Parathyroid adenoma (tissue), 2 donors: ENCODE results near the gene RTN4RL2.

Experiments
- H2AFZ ChIP-seq: fragments of 300-600 bp; sonication (generic); one replicate; pipeline ENCODE4 v1.7.0; 2017; ENCODE audit warnings: antibody characterized with exemption, mild to moderate bottlenecking
- H3K27ac ChIP-seq: fragments of 300-600 bp; sonication (generic); one replicate; pipeline ENCODE4 v1.7.0; 2017
- H3K27me3 ChIP-seq: fragments of 300-600 bp; sonication (generic); one replicate; pipeline ENCODE4 v1.7.0; 2017; ENCODE audit warnings: low read length; ENCODE audit not compliant: control insufficient read depth, insufficient read depth
- H3K36me3 ChIP-seq: fragments of 300-600 bp; sonication (generic); one replicate; pipeline ENCODE4 v1.7.0; 2017; ENCODE audit warnings: low read length; ENCODE audit not compliant: control insufficient read depth, insufficient read depth
- H3K4me1 ChIP-seq: fragments of 300-600 bp; sonication (generic); one replicate; pipeline ENCODE4 v1.7.0; 2017; ENCODE audit warnings: control low read depth
- H3K4me2 ChIP-seq: fragments of 300-600 bp; sonication (generic); one replicate; pipeline ENCODE4 v1.7.0; 2017; ENCODE audit warnings: low read length
- H3K4me3 ChIP-seq: fragments of 300-600 bp; sonication (generic); one replicate; pipeline ENCODE4 v1.7.0; 2017; ENCODE audit warnings: low read depth, low read length
- H3K79me2 ChIP-seq: fragments of 300-600 bp; sonication (generic); one replicate; pipeline ENCODE4 v1.7.0; 2017; ENCODE audit warnings: control low read depth
- H3K9ac ChIP-seq: fragments of 300-600 bp; sonication (generic); one replicate; pipeline ENCODE4 v1.7.0; 2017; ENCODE audit warnings: mild to moderate bottlenecking
- H3K9me3 ChIP-seq: fragments of 300-600 bp; sonication (generic); one replicate; pipeline ENCODE4 v1.7.0; 2017; ENCODE audit warnings: low read length; ENCODE audit not compliant: control insufficient read depth
- TF ChIP-seq, protein P1 (sequence below): fragments of 300-600 bp; sonication (generic); IDR thresholded peaks from one replicate; pipeline ENCODE4 v1.7.0; 2017; ENCODE audit warnings: antibody characterized with exemption, mild to moderate bottlenecking
- donor health status: primary hyperparathyroidism.

RTN4RL2 gene

GRCh38 chr11:57436031-57436430 lies 24.3 kb upstream of the RTN4RL2 start:
- Histone ChIP-seq H3K36me3 (no peaks in the 10 kb centered on the region), H3K9me3 (no peaks in the 10 kb centered on the region), H3K79me2 (no peaks in the 10 kb centered on the region), H2AFZ (no peak overlapping the region), H3K27me3 (no peaks in the 10 kb centered on the region), H3K27ac (no peak overlapping the region), H3K9ac (no peak overlapping the region), H3K4me3 (no peak overlapping the region), H3K4me1 (no peaks in the 10 kb centered on the region), H3K4me2 (no peak overlapping the region)
- TF ChIP-seq, protein P1, sequence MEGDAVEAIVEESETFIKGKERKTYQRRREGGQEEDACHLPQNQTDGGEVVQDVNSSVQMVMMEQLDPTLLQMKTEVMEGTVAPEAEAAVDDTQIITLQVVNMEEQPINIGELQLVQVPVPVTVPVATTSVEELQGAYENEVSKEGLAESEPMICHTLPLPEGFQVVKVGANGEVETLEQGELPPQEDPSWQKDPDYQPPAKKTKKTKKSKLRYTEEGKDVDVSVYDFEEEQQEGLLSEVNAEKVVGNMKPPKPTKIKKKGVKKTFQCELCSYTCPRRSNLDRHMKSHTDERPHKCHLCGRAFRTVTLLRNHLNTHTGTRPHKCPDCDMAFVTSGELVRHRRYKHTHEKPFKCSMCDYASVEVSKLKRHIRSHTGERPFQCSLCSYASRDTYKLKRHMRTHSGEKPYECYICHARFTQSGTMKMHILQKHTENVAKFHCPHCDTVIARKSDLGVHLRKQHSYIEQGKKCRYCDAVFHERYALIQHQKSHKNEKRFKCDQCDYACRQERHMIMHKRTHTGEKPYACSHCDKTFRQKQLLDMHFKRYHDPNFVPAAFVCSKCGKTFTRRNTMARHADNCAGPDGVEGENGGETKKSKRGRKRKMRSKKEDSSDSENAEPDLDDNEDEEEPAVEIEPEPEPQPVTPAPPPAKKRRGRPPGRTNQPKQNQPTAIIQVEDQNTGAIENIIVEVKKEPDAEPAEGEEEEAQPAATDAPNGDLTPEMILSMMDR, result no peak

DNA sequence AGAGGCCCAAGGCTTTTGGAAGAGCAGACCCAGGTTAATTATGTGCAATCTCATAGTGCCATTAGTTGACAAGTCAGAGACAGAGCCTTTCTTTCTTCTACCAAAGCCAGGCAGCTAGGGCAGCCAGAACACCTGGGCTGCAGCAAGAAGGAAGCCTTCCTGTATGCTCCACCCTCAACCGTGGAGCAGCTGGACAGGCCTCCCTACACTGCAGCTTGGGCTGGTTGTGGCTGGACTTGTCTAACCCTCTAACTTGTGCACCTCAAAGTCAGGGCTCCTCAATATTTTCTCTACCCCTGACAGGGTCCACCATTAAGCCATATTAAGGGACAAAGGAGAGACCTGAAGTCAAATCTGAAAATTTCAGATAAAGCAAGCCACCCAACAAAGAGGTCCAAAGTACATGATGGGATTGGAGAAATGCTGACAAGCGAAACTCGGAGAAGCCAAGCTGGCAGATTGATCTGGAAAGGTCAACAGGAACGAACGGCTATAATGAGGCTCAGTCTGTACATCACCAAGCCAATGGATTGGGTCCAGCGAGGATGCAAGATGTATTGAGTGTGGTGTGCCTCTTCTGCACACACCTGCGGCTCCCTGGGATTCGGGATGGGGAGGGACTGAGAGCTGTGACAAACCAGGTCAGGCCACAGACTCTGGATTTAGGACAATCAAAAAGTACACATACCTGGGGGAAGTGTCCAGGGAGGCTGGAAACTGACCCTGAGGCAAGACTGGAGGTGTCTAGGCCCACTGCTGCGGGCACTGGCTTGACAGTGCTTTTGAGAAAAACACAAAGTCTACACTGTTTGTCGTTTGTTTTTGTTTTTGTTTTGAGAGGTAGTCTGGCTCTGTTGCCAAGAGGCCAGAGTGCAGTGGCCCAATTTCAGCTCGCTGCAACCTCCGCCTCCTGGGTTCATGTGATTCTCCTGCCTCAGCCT lies 21.7 kb upstream of the RTN4RL2 start:
- no peak overlapping the region for H3K27ac ChIP-seq
- H3K9ac ChIP-seq, result no peak overlapping the region
- H3K79me2 ChIP-seq, result no peaks in the 10 kb centered on the region

GRCh38 chr11:57439786-57440185 lies 20.5 kb upstream of the RTN4RL2 start:
- Histone ChIP-seq H3K36me3 (no peaks in the 10 kb centered on the region), H3K9me3 (no peaks in the 10 kb centered on the region), H3K27me3 (no peaks in the 10 kb centered on the region)

More for the DNA sequence above, 21.7 kb upstream of the RTN4RL2 start:
- no peaks in the 10 kb centered on the region for H3K4me1 ChIP-seq
- H3K4me3 ChIP-seq, result no peak overlapping the region
- TF ChIP-seq, protein P1, result no peak
- H2AFZ ChIP-seq, result no peak overlapping the region
- no peaks in the 10 kb centered on the region for H3K9me3 ChIP-seq
- H3K27me3 ChIP-seq, result no peaks in the 10 kb centered on the region
- no peak overlapping the region for H3K4me2 ChIP-seq
- no peaks in the 10 kb centered on the region for H3K36me3 ChIP-seq

GRCh38 chr11:57440744-57441414 lies 19.4 kb upstream of the RTN4RL2 start:
- Histone ChIP-seq H3K36me3 (no peaks in the 10 kb centered on the region), H3K79me2 (no peaks in the 10 kb centered on the region), H3K27me3 (no peaks in the 10 kb centered on the region), H3K9ac (no peak overlapping the region), H3K4me2 (no peak overlapping the region), H3K4me1 (no peaks in the 10 kb centered on the region), H3K27ac (no peak overlapping the region), H3K4me3 (no peak overlapping the region), H3K9me3 (no peaks in the 10 kb centered on the region), H2AFZ (no peak overlapping the region)
- TF ChIP-seq, protein P1, result no peak

More at GRCh38 chr11:57439786-57440185, 20.5 kb upstream of the RTN4RL2 start:
- Histone ChIP-seq H3K9ac (no peak overlapping the region), H3K79me2 (no peaks in the 10 kb centered on the region), H3K4me2 (no peak overlapping the region), H3K4me3 (no peak overlapping the region), H3K27ac (no peak overlapping the region), H2AFZ (no peak overlapping the region), H3K4me1 (no peaks in the 10 kb centered on the region)
- TF ChIP-seq, protein P1, result no peak
